Effector memory CD4-positive, alpha-beta T cell (primary cell): ENCODE results near the gene TCEAL4.

Experiments
- DNase-seq, 3 donors: peaks; one replicate each; pipeline ENCODE4 v3.0.0-alpha.2; 2020
- H3K27ac ChIP-seq: 2 replicates; pipeline ENCODE4 v1.7.0; 2013; ENCODE audit warnings: mild to moderate bottlenecking, low read length, moderate library complexity; ENCODE audit not compliant: insufficient read depth, poor library complexity, severe bottlenecking
- H3K27me3 ChIP-seq: replicated peaks from 2 replicates; pipeline ENCODE4 v1.7.0; 2013; ENCODE audit warnings: mild to moderate bottlenecking, low read length; ENCODE audit not compliant: insufficient read depth, control insufficient read depth, poor library complexity, severe bottlenecking
- H3K36me3 ChIP-seq: 2 replicates; pipeline ENCODE4 v1.7.0; 2013; ENCODE audit warnings: mild to moderate bottlenecking, low read length, moderate library complexity; ENCODE audit not compliant: control insufficient read depth, insufficient read depth
- H3K4me1 ChIP-seq: 2 replicates; pipeline ENCODE4 v1.7.0; 2013; ENCODE audit warnings: low read length, mild to moderate bottlenecking; ENCODE audit not compliant: control insufficient read depth, insufficient read depth, poor library complexity, severe bottlenecking
- H3K4me3 ChIP-seq: 2 replicates; pipeline ENCODE4 v1.7.0; 2013; ENCODE audit warnings: low read length, low read depth, mild to moderate bottlenecking; ENCODE audit not compliant: insufficient read depth, poor library complexity, severe bottlenecking
- H3K9me3 ChIP-seq: 2 replicates; pipeline ENCODE4 v1.7.0; 2013; ENCODE audit warnings: mild to moderate bottlenecking, low read length, moderate library complexity; ENCODE audit not compliant: control insufficient read depth
- total RNA-seq, 3 donors: gene quantifications; one replicate each; lab custom pipeline; 2026; lab: John Stamatoyannopoulos, UW

TCEAL4 gene
- total RNA-seq, result 6.2 to 9.1 (median 8.8) reads per million in 3 donors

DNA sequence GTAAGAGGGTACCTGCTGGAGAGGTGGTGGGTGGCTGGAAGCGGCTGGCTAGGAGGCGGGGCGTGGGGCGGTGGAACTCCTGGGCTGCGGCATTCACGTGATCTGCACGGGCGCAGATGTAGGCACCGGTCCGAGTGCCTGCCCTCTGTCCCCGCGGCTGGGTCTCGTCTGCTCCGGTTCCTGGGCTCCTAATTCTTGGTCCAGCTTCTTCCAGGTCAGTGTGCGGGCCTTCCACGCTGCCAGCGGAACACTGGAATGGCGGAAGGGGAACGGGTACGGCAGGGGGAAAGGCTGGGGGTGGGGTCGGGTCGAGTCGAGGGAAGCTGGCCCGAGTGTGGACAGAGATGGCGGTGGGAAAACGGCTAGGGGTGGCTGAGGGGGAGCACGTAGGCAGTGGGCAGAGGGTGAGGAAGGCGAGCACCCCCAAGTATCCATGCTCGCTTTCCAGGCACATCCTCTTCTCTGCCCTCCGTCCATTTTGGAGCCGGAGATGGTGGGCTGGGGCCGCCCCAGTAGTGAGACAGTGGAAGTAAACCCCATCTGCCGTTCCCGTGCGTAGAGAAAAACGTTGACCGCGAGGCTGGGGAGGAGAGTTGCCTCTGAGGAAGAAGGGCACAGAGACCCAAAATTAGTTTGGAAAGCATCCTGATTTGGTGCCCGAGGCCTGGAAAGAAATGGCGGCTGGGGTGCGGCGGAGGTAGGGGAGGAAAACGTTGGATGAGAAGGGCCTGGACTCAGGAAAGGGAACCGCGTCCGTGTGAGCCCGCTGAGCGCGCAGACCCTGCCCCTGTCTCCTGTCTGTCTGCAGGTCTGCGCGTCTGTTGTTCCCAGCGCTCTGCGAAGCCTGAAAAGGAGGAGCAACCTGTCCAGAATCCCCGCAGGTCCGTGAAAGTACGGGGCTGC, at the start of gene TCEAL4:
Gene TCEAL4 (plus strand): TSS at position 105 of the 903 bp plus-strand sequence. CDS start 1,161 bp downstream, outside the sequence.
- H3K27me3 ChIP-seq, result no peaks in the 10 kb centered on the region
- H3K36me3 ChIP-seq, result no peaks in the 10 kb centered on the region
- peak within 1 kb of the TSS; percentile 11 for H3K27ac ChIP-seq
- H3K9me3 ChIP-seq, result no peaks in the 10 kb centered on the region
- H3K4me3 ChIP-seq, result peak within 1 kb of the TSS; percentile 72
- H3K4me1 ChIP-seq, result no peaks in the 10 kb centered on the region
- peak in 1 of 3 donors; percentile 15 for DNase-seq

DNA sequence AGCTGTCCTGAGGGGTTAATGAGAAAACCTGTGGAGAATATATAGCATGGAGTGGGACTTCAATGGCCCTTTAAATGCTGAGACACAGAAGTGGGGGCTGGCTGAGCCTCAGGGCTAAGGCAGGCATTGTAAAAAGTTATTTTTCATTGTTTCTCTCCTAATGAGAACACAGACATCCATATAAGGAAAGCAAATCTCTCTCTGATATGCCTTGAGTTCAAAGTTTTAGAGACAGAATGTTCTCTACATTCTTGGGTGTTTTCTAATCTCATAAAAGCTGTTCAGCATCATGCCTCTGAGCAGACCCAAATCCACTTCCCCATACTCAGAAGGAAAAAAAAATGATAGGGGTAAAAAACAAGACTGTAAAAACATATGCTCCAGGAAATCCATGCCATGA, 49.2 kb upstream of the TCEAL4 start:
- Histone ChIP-seq H3K4me1 (no peaks in the 10 kb centered on the region), H3K4me3 (no peak overlapping the region), H3K36me3 (no peaks in the 10 kb centered on the region), H3K9me3 (no peaks in the 10 kb centered on the region), H3K27me3 (no peaks in the 10 kb centered on the region), H3K27ac (no peak overlapping the region)
- no peak for DNase-seq

- Histone ChIP-seq H3K27me3 (no peaks in the 10 kb centered on the region), H3K27ac (no peak overlapping the region), H3K36me3 (no peaks in the 10 kb centered on the region), H3K4me1 (no peaks in the 10 kb centered on the region), H3K9me3 (no peaks in the 10 kb centered on the region), H3K4me3 (no peak overlapping the region)
- DNase-seq, result no peak
These were observed 48.6 kb upstream of the TCEAL4 start for GRCh38 chrX:103536732-103537131.

- Histone ChIP-seq H3K9me3 (no peaks in the 10 kb centered on the region), H3K4me1 (no peaks in the 10 kb centered on the region), H3K27ac (no peak overlapping the region), H3K36me3 (no peaks in the 10 kb centered on the region), H3K4me3 (no peak overlapping the region), H3K27me3 (no peaks in the 10 kb centered on the region)
- no peak for DNase-seq
These were observed 47.4 kb upstream of the TCEAL4 start for GRCh38 chrX:103537871-103538387.

GRCh38 chrX:103538728-103539127, 46.6 kb upstream of the TCEAL4 start:
- Histone ChIP-seq H3K36me3 (no peaks in the 10 kb centered on the region), H3K4me1 (no peaks in the 10 kb centered on the region), H3K4me3 (no peak overlapping the region), H3K27ac (no peak overlapping the region), H3K27me3 (no peaks in the 10 kb centered on the region), H3K9me3 (no peaks in the 10 kb centered on the region)
- DNase-seq, result no peak

DNA sequence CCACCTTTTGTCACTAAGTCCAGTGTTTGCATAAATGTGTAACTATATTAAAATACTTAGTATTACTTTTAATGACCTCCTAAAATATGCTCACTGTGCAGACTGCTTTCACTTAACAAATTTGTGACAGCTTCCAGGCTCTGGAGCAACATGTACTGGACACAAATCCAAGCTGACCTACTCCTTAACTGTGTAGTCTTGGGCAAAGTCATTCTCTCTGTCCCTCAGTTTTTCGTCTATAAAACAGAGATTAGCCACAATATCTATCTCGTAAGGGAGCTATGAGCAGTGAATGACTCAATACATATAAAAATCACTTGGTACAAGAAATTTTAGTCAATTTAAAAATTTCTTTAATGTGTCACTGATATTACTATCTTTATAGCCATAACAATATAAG, 45.6 kb upstream of the TCEAL4 start:
- Histone ChIP-seq H3K9me3 (no peaks in the 10 kb centered on the region), H3K36me3 (no peaks in the 10 kb centered on the region), H3K27ac (no peak overlapping the region), H3K27me3 (no peaks in the 10 kb centered on the region), H3K4me3 (no peak overlapping the region), H3K4me1 (no peaks in the 10 kb centered on the region)
- DNase-seq, result no peak

GRCh38 chrX:103540145-103540544, 45.2 kb upstream of the TCEAL4 start:
- no peaks in the 10 kb centered on the region for H3K9me3 ChIP-seq
- no peaks in the 10 kb centered on the region for H3K27me3 ChIP-seq
- no peak overlapping the region for H3K4me3 ChIP-seq
- H3K36me3 ChIP-seq, result no peaks in the 10 kb centered on the region
- no peak for DNase-seq
- no peaks in the 10 kb centered on the region for H3K4me1 ChIP-seq
- no peak overlapping the region for H3K27ac ChIP-seq

DNA sequence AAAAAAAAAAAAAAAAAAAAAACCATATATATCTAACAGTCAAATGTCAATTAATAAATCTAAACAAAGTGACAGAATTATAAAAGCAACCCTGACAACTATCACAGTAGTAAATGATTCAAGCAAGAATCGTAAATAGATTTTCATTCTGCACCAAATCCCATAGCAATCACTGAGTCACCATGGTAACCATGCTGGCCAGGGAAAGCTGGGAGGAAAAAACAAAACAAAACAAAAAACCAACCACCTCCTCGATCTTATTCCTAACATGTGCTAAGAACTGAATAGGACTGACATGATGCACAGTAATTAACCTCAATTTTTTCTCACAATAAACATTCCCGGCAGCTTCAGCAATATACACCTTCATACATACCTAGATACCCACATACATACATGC, 35.4 kb upstream of the TCEAL4 start:
- Histone ChIP-seq H3K9me3 (no peaks in the 10 kb centered on the region), H3K4me3 (no peak overlapping the region), H3K27me3 (no peaks in the 10 kb centered on the region), H3K27ac (no peak overlapping the region), H3K4me1 (no peaks in the 10 kb centered on the region), H3K36me3 (no peaks in the 10 kb centered on the region)
- no peak for DNase-seq

DNA sequence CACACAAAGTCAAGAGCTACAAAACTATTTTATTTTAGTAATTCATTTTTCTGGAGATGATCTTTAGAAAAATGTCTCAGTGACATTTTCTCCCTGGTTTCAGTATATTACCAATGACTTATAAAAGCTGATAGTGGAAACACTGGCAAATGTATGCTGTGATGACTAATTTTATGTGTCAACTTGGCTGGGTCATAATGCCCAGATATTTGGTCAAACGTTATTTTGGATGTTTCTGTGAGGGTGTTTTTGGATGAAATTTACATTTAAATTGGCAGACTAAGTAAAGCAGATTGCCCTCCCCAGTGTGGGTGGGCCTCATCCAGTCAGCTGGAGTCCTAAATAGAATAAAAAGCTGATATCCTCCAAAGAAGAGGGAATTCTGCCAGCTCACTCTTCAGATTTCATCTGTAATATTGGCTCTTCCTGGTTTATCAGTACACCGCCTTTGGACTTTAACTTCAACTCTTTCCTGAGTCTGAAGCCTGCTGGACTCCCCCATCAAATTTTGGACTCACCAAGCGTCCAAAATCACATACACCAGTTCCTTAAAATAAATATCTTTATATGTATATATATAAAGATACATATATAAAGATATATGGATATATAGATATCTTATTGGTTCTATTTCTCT, 34.8 kb upstream of the TCEAL4 start:
- DNase-seq, result no peak
- Histone ChIP-seq H3K4me3 (no peak overlapping the region), H3K27me3 (no peaks in the 10 kb centered on the region), H3K36me3 (no peaks in the 10 kb centered on the region), H3K27ac (no peak overlapping the region), H3K4me1 (no peaks in the 10 kb centered on the region), H3K9me3 (no peaks in the 10 kb centered on the region)

- Histone ChIP-seq H3K27ac (no peak overlapping the region), H3K4me3 (no peak overlapping the region), H3K4me1 (no peaks in the 10 kb centered on the region), H3K27me3 (no peaks in the 10 kb centered on the region), H3K36me3 (no peaks in the 10 kb centered on the region), H3K9me3 (no peaks in the 10 kb centered on the region)
- DNase-seq, result no peak
These were observed 33.1 kb upstream of the TCEAL4 start for GRCh38 chrX:103552236-103552635.
